Liver (tissue), 3 donors: ENCODE results near the gene CAMK2B.

Source experiments
- CTCF ChIP-seq: fragments of 150-350 bp; IDR thresholded peaks from 2 replicates; pipeline ENCODE4 v1.5.1; 2017; ENCODE audit warnings: improper control_type of control experiment, low read depth, low read length; ENCODE audit not compliant: missing input control
- FOXA1 ChIP-seq: IDR thresholded peaks from 2 replicates; pipeline ENCODE4 v1.6.1; 2016; ENCODE audit warnings: antibody characterized with exemption
- GABPA ChIP-seq, 2 donors: IDR thresholded peaks in 1 of 2; conservative IDR thresholded peaks in 1 of 2; 2 replicates each; pipeline ENCODE4 v1.6.1; 2016; ENCODE audit warnings: antibody characterized with exemption in 2 of 2, mild to moderate bottlenecking in 1 of 2, moderate library complexity in 1 of 2
- MAX ChIP-seq: IDR thresholded peaks from 2 replicates; pipeline ENCODE4 v1.6.1; 2016; ENCODE audit warnings: antibody characterized with exemption
- SP1 ChIP-seq: IDR thresholded peaks from 2 replicates; pipeline ENCODE4 v1.6.1; 2018; ENCODE audit warnings: antibody characterized with exemption, mild to moderate bottlenecking
- TAF1 ChIP-seq: conservative IDR thresholded peaks from 2 replicates; pipeline ENCODE4 v1.6.1; 2016; ENCODE audit warnings: antibody characterized with exemption, mild to moderate bottlenecking
- YY1 ChIP-seq: IDR thresholded peaks from 2 replicates; pipeline ENCODE4 v1.6.1; 2016; ENCODE audit warnings: antibody characterized with exemption, mild to moderate bottlenecking
- TF ChIP-seq, protein P1 (sequence below): IDR thresholded peaks from 2 replicates; pipeline ENCODE4 v1.6.1; 2016; ENCODE audit warnings: antibody characterized with exemption
- TF ChIP-seq, protein P2 (sequence below): IDR thresholded peaks from 2 replicates; pipeline ENCODE4 v1.6.1; 2016; ENCODE audit warnings: antibody characterized with exemption, mild to moderate bottlenecking
- donor health status: healthy.
- donor health status: healthy.

- no peak for TF ChIP-seq GABPA (IDR thresholded peaks at IDR 0.05 in 1 of 2, conservative IDR thresholded peaks at IDR 0.05 in 1 of 2)
- TF ChIP-seq, protein P1, sequence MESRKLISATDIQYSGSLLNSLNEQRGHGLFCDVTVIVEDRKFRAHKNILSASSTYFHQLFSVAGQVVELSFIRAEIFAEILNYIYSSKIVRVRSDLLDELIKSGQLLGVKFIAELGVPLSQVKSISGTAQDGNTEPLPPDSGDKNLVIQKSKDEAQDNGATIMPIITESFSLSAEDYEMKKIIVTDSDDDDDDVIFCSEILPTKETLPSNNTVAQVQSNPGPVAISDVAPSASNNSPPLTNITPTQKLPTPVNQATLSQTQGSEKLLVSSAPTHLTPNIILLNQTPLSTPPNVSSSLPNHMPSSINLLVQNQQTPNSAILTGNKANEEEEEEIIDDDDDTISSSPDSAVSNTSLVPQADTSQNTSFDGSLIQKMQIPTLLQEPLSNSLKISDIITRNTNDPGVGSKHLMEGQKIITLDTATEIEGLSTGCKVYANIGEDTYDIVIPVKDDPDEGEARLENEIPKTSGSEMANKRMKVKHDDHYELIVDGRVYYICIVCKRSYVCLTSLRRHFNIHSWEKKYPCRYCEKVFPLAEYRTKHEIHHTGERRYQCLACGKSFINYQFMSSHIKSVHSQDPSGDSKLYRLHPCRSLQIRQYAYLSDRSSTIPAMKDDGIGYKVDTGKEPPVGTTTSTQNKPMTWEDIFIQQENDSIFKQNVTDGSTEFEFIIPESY, result no peak
- TF ChIP-seq CTCF, result no peak
- TF ChIP-seq, protein P2, sequence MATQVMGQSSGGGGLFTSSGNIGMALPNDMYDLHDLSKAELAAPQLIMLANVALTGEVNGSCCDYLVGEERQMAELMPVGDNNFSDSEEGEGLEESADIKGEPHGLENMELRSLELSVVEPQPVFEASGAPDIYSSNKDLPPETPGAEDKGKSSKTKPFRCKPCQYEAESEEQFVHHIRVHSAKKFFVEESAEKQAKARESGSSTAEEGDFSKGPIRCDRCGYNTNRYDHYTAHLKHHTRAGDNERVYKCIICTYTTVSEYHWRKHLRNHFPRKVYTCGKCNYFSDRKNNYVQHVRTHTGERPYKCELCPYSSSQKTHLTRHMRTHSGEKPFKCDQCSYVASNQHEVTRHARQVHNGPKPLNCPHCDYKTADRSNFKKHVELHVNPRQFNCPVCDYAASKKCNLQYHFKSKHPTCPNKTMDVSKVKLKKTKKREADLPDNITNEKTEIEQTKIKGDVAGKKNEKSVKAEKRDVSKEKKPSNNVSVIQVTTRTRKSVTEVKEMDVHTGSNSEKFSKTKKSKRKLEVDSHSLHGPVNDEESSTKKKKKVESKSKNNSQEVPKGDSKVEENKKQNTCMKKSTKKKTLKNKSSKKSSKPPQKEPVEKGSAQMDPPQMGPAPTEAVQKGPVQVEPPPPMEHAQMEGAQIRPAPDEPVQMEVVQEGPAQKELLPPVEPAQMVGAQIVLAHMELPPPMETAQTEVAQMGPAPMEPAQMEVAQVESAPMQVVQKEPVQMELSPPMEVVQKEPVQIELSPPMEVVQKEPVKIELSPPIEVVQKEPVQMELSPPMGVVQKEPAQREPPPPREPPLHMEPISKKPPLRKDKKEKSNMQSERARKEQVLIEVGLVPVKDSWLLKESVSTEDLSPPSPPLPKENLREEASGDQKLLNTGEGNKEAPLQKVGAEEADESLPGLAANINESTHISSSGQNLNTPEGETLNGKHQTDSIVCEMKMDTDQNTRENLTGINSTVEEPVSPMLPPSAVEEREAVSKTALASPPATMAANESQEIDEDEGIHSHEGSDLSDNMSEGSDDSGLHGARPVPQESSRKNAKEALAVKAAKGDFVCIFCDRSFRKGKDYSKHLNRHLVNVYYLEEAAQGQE, result no peak
- TF ChIP-seq FOXA1, result no peak
- no peak for TF ChIP-seq SP1
- no peak for TF ChIP-seq MAX
- TF ChIP-seq YY1, result no peak
- no peak for TF ChIP-seq TAF1
Observed at GRCh38 chr7:44239361-44239760, 86.0 kb downstream of the CAMK2B start.
